ENCODE data around the gene FAM50A. TPM values are rescaled to one million over a fixed set of nuclear protein-coding genes. Genes with fewer than 3 reads are reported as not detected.
A peak's percentile ranks its signal among the peaks of the same experiment; 100 is the strongest.
"Not testable (repeated sequence)": the region's sequence is repeated elsewhere in the genome, so short reads cannot be mapped to it uniquely, and the experiment has no call there.

FAM50A gene, protein sequence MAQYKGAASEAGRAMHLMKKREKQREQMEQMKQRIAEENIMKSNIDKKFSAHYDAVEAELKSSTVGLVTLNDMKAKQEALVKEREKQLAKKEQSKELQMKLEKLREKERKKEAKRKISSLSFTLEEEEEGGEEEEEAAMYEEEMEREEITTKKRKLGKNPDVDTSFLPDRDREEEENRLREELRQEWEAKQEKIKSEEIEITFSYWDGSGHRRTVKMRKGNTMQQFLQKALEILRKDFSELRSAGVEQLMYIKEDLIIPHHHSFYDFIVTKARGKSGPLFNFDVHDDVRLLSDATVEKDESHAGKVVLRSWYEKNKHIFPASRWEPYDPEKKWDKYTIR
- 48.4 TPM for total RNA-seq
- long read RNA-seq, transcript FAM50A-202 (13 exons, 1,352 nt) = major isoform, 116 of 157 reads
- long read RNA-seq, transcript FAM50A-203 (12 exons, 1,470 nt) = minor isoform, 6 of 157 reads
- long read RNA-seq, partial matches to known transcripts = 23 of 157 reads
- long read RNA-seq, other reads (novel, unspliced or antisense) = 12 of 157 reads

DNA sequence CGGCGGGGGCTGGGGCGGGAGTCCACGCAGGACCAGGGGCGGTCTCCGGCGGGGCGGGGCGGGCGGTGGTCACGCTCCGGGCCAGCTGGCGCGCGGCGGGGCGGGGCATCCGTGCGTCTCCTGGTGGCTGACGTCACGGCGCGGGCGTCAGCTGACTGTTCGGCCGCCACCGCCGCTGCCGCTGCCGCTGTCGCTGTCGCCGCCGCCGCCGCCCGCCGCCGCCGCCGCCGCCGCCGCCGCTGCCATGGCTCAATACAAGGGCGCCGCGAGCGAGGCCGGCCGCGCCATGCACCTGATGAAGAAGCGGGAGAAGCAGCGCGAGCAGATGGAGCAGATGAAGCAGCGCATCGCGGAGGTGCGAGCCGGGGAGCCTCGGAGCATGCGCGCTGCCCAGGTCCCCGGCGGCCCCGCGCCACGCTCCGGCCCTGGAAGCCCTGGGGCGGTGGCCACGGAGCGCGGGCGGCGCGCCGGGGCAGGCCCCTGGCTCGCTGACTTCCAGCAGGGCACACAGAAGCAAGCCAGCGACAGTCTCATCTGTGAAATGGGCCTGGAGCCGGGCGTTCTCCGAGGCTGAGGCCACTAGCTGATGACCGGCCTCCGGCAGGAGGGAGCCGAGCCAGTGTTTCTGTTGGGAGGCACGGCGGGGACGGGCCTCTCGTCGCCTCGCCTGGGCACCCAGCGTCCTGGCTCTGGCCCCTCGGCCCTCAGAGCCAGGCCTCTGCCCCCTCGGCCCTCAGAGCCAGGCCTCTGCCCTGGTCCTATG lies at the start of gene FAM50A:
TSS of gene FAM50A (plus strand) at position 150 of the 763 bp plus-strand sequence. CDS start at position 245, 95 bp downstream.
- intact Hi-C loops (cut with micrococcal nuclease) = no loop called here
- DNase-seq (peak; percentile 91), ATAC-seq (peak; percentile 92)

DNA sequence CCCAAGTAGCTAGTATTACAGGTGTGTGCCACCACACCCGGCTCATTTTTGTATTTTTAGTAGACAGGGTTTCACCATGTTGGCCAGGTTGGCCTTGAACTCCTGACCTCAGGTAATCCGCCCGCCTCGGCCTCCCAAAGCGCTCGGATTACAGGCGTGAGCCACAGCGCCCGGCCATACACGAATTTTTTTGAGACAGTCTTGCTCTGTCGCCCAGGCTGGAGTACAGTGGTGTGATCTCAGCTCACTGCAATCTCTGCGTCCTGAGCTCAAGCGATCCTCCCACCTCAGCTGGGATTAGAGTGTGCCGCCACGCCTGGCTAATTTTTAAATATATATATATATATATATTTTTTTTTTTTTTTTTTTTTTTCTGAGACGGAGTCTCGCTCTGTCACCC lies 47.6 kb upstream of the FAM50A start:
- DNase-seq; ATAC-seq; intact Hi-C loops (cut with micrococcal nuclease): not testable (repeated sequence)

DNA sequence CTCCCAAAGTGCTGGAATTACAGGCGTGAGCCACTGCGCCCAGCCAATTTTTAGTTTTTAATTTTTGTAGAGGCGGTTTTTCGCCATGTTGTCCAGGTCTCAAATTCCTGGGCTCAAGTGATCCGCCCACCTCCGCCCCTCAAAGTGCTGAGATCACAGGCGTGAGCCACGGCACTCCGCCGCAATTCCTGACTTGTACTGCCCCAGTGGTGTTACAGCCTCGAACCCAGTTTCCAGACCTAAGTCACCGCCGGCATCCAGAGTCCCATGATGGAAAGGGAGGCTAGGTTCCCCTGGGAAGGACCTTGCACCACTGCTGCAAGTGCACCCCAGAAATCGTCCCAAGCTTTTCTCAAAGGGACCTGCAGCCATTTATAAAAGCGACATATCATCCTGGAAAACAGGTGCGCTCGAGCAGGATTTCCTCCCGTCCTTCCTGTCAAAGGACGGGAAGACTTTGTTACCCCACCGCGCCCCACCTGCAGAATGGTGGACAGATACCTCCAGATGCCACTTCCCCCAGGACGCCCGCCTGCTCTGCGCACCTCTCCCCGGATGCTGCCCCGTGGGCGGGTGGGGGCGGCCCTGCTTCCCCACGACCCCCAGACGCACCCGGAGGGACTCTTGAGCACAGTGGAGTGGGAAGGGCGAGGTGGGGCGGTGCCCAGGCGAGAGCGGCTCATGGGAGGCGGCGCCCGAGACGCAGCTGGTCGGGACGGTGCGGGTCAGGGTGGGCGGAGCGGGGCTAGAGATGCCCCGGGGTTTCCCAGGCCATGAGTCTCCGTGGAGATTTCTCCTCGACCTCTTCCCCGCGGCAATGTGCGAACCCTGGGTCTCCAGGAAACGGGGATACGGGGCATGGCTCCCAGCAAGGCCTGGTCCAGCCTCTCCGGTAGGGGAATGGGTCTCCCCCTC lies 46.7 kb upstream of the FAM50A start:
- ATAC-seq (peak; percentile 84), DNase-seq (peak; percentile 87)
- intact Hi-C loops (cut with micrococcal nuclease) = no loop called here

DNA sequence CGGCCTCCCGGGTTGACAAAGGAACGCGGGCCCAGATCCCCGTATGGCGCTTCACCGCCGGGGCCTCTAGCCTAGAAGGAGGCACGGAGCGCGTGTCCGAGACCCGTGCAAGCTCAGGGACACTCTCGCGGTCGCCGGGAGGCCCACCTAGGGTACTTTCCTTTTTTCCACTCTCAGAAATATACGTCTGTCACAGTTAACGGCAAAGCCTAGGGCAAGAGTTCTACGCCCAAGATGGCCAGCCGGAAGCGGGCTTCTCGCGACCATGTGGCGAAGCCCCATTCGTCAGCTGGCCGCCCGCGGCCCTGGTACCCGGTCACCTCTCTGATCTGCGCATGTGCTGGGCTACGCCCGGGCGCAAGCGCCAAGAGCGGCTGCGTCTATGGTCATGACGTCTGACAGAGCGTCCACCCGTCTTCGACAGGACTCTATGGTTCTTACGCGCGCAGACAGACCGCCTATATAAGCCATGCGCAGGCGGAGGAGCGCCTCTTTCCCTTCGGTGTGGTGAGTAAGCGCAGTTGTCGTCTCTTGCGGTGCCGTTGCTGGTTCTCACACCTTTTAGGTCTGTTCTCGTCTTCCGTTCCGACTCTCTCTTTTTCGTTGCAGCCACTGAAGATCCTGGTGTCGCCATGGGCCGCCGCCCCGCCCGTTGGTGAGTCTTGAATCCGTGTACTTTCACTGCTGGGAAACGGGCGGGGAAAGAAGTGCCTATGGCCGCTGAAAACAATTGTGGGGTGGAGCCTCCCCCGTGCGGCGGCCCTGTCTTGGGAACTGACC lies 45.9 kb upstream of the FAM50A start, which contains the start of gene RPL10:
TSS of gene RPL10 (plus strand) at position 490 of the 780 bp plus-strand sequence. CDS start at position 633, 143 bp downstream.
- DNase-seq (peak; percentile 95), ATAC-seq (peak; percentile 93)
- intact Hi-C loops (cut with micrococcal nuclease) = no loop called here

DNA sequence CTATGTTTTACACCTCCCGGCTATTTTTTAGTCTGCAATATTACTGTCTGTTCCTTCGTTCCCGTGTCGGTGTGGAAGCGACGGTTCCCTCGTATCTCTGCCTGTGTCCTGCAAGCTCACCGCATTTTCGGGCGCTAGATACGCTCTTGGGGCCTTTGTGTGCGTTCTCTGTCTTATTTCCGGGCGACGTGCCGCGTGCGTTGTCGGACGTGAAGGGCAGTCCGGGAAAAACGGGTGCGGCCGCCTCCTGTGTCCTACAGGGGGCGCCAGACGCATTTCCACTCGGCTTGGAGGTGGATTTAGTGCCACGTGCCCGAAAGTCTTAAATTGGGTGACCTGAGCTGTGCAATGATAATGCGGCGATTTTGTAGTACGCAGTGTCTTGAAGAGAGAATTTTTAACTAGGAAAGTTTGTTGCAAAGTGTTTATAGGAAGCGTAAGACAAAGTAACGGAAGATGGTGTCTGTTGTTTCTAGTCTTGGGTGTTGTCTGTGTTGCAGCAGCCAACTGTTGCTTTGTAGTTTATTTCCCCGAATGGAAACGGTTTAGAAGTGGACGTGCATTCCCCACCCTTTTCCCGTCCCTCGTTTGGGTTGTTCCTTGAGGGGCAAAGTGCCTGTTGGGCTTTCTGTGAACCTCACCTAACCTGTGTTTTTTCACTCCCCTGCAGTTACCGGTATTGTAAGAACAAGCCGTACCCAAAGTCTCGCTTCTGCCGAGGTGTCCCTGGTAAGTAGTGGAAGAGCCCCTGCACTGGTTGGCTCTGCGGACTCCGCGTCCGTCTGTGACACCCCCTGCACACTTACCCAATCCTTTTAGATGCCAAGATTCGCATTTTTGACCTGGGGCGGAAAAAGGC lies 45.0 kb upstream of the FAM50A start:
- DNase-seq (peak; percentile 92), ATAC-seq (peak; percentile 65)
- intact Hi-C loops (cut with micrococcal nuclease) = no loop called here

DNA sequence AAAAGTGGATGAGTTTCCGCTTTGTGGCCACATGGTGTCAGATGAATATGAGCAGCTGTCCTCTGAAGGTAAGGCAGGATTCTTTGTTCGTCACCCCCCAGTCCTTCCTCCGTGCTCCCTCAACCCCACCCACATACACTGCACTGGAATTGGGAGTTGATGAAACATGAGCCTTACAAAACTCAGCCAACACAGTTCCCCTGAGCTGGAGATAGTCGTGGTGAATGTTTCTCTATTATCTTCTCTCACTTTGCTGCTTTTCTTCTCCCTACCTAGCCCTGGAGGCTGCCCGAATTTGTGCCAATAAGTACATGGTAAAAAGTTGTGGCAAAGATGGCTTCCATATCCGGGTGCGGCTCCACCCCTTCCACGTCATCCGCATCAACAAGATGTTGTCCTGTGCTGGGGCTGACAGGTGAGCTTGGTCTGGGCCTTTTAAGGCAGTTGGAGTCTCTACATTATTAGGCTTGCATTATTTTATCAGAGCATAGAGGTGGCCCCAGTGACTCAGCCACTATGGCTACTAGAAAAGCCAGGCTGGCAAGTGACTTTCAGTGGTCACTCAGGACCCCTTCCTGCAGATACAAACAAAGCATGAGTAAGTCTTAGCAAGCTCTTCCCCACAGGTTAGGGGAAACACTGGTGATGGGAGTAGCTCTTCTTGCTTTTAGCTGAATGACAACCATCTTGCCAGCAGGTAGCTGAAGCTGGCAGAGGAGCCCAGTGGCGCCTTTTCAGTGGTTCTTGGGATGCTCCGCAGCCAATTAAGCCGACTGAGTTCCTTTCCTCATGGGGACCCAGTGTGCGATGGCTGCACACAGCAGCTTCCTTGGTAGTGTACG lies 44.2 kb upstream of the FAM50A start:
- ATAC-seq = no peak
- intact Hi-C loops (cut with micrococcal nuclease) = no loop called here
- no peak for DNase-seq

DNA sequence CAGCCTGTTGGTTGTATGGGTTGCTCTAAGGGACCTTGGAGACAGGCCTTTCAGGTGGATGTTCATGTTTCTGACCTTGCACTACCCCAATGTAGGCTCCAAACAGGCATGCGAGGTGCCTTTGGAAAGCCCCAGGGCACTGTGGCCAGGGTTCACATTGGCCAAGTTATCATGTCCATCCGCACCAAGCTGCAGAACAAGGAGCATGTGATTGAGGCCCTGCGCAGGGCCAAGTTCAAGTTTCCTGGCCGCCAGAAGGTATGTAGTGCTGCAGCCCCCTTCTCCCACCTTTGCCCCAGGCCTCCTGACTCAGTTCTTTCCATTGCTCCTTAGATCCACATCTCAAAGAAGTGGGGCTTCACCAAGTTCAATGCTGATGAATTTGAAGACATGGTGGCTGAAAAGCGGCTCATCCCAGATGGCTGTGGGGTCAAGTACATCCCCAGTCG lies 43.5 kb upstream of the FAM50A start:
- ATAC-seq; DNase-seq; intact Hi-C loops (cut with micrococcal nuclease): not testable (repeated sequence)

DNA sequence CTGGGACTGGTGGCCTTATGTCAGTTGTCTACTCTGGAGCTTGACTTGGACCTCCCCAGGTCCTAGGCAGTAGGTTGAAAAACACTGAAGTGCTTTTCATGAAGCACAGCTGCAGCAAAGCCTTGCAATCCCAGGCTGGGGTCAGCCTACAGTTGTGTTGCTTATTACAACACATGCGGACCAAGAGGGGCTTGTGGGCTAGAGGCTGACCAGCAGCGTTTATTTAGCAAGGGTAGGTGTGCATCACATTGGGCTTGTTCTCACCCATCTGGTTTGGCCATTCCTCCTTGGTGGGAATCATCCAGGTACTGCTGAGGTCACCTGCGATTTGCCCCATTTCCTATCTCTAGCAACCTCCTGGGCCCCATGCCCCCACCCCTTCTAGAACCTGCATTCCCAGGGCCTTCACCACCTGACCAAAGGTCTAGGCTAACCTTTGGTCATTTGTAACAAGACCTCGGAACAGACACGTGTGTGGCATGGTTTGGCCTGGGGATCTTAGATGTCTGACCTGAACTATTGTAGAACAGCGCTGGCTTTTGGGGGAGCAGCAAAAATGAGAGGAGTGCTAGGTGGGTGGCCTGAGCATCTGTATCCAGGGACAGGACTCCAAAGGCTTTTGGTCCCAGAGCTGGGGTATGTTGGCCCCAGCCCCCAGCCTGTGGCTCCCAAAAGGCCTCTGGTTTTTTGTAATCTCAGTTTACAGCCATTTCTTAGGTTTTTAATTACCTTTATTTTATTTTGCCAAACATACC lies 42.7 kb upstream of the FAM50A start:
- ATAC-seq (no peak), DNase-seq (no peak)
- intact Hi-C loops (cut with micrococcal nuclease) = no loop called here

DNA sequence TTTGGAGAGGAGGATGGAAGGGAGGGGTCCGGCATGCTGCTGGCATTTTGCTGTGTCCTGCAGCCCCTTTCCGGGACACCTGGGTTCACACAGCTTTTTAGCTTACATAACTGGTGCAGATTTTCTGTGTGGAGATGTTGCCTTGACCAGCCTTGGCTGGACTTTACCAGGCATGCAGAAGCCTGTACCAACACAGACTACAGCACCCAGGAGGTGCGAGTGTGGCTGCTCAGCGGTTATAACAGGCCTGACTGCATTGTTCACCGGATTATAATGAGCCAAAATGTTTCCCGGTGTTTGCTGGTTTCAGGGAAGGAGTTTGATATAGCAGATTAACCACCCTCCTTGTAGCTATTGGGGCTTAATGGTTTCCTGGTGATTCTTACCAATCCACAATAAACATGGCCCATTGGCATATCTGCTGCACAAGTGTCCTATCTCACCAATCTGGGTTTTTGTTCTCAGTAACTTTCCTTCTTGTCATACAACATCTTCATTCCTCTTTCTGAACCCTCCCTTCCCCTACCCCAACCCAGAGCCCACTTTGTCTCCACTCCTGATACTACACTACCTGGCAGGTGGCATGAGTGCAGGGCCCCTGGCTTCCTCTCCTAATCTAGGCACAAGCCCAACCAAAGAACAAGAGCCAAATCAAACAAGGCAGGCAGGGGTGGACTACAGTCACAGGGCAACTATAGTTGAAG lies 41.9 kb upstream of the FAM50A start:
- DNase-seq (no peak), ATAC-seq (no peak)
- intact Hi-C loops (cut with micrococcal nuclease) = no loop called here

DNA sequence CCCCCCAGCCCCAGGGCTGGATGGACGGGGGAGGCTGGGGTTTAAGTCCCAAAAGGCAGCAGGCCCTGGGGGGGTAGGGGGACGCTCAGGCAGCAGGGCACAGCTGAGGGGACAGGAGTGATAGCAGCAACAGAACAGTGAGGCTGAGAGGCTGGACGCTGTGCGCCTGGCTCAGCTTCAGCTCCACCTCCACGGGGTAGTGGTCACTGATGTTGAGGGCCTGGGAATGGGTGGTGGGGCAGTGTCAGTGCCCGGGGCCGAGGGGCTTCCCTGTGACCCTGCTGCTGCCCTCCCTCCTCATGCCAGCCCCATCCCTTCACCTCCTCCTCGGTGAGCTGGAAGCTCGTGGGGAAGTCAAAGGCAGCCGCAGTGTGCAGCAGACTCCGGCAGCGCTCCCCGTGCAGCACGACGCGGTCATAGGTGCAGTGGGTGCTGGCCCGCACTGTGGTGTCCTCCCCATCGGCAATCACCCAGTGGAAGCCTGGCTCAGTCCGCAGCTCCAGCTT lies 41.3 kb upstream of the FAM50A start:
- intact Hi-C loops (cut with micrococcal nuclease) = no loop called here
- DNase-seq (no peak), ATAC-seq (no peak)

DNA sequence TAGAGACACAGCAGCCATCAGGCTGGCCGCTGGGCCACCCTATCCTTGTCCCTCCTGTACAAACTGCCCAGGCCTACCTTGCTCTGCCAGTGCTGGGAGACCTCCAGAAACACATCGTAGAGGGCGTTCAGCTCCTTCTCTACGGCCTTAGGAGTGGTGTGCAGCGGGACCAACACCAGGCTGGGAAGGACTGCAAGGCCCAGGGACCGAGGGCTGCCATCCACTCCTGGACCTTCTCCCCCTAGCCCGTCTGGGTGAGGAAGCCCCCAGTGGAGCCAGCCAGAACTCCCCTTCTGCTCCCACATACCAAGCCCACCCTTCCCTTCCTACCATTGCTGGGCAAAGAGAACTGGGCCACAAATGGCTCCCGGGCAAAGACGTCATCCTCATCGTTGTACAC lies 40.7 kb upstream of the FAM50A start:
- DNase-seq (no peak), ATAC-seq (no peak)
- intact Hi-C loops (cut with micrococcal nuclease) = no loop called here

DNA sequence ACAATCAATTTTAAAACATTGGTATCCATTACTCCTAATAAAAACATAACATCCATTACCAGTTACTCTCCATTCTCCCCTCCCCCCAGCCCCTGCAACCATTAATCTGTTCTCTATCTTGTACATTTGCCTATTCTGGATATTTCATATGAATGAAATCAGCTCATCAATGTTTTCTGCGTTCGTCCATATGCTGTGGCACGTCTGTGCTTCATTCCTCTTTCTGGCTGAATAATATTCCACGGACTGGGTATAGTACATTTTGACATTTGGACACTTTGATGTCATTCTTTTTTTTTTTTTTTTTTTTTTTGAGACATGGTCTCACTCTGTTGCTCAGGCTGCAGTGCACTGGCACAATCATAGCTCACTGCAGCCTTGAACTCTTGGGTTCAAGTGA lies 40.1 kb upstream of the FAM50A start:
- ATAC-seq = no peak
- intact Hi-C loops (cut with micrococcal nuclease) = no loop called here
- DNase-seq = no peak

DNA sequence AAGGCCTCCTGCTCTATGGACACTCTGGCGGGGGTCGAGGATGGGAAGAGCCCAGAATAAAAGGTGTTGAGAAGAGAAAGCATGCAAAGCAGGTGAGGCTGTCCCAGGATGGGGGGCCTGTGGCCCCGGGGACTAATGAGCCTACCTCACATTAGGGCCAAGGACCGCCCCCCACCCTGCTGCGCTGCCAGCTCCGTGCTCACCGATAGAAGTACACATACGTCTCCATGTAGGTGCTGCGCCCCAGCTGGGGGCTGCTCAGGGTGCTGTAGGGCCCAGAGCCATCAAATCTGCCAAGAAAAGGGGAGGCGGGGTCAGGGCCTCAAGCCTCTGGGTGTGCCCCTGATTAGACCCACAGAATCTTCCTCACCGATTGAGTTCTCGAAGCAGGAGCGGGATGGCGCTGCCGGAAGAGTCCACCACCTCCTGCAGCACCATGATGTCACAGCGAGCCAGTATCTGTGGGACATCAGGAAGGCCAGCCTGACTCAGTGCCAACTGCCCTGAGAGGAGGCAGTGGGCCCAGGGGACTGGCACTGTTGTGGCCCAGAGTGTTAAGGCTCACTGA lies 39.2 kb upstream of the FAM50A start:
- ATAC-seq (no peak), DNase-seq (no peak)
- intact Hi-C loops (cut with micrococcal nuclease) = no loop called here

DNA sequence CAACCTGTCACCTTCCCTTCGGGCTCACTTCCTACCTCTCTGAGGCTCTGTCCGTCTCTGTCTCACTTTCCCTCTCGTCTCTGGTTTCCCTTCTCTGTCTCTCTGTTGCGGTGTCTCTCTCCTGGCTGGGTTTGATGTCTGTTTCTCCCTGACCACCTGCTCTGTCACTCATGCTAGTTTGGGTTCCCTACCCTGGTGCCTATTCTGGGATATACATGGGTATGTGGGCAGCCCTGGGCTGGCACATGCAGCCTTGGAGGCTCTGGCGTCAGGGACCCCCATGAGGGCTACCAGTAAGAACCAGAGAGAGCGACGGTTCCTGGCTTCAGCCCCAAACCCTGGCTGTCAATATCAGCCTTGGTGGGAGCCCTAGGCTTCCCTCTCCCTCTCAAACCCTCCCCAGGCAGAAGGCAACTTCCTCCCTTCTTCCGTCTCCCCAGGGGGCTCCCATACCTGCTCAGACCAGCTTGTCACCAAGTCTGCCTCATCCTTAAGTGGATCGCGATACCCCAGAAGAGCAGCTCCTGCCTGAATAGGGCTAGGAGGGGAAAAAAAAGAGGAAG lies 35.2 kb upstream of the FAM50A start:
- intact Hi-C loops (cut with micrococcal nuclease) = no loop called here
- ATAC-seq (no peak), DNase-seq (no peak)

Data from left ventricle myocardium superior (tissue), 1 donor.